SKM-1 treated with dmso at 0.1 percent for 144 hours (cell line): ENCODE data around the gene H3-3A.

Experiments
- DNase-seq: peaks from one replicate; lab custom pipeline; 2025; ENCODE audit not compliant: unreplicated experiment; lab: John Stamatoyannopoulos, UW

Gene H3-3A

GRCh38 chr1:226062558-226063223 lies at the start of gene H3-3A:
H3-3A (plus strand) TSS chr1:226062716; CDS start chr1:226064352, 1,636 bp downstream.
- peak; percentile 98 for DNase-seq

GRCh38 chr1:226017070-226017469 lies 45.4 kb upstream of the H3-3A start:
- no peak for DNase-seq

GRCh38 chr1:226019572-226019971 lies 42.9 kb upstream of the H3-3A start:
- no peak for DNase-seq

- no peak for DNase-seq
These were observed 41.1 kb upstream of the H3-3A start for GRCh38 chr1:226021401-226021800.

GRCh38 chr1:226021801-226022200 lies 40.7 kb upstream of the H3-3A start:
- DNase-seq = no peak

- no peak for DNase-seq
These were observed 38.8 kb upstream of the H3-3A start for GRCh38 chr1:226023735-226024134.

- no peak for DNase-seq
These were observed 35.7 kb upstream of the H3-3A start for GRCh38 chr1:226026833-226027232.

- DNase-seq = no peak
These were observed 34.8 kb upstream of the H3-3A start for GRCh38 chr1:226027538-226028217.

GRCh38 chr1:226029093-226029496 lies 33.4 kb upstream of the H3-3A start:
- DNase-seq = peak; percentile 89

- no peak for DNase-seq
These were observed 32.8 kb upstream of the H3-3A start for GRCh38 chr1:226029568-226030225.

GRCh38 chr1:226033582-226033981 lies 28.9 kb upstream of the H3-3A start:
- peak; percentile 77 for DNase-seq

- DNase-seq = no peak
These were observed 28.5 kb upstream of the H3-3A start for GRCh38 chr1:226033991-226034390.

- peak; percentile 100 for DNase-seq
These were observed 28.0 kb upstream of the H3-3A start for GRCh38 chr1:226034482-226034881.

- no peak for DNase-seq
These were observed 26.6 kb upstream of the H3-3A start for GRCh38 chr1:226035915-226036314.

- DNase-seq = no peak
These were observed 23.9 kb upstream of the H3-3A start for GRCh38 chr1:226038661-226039060.

GRCh38 chr1:226041419-226041818 lies 21.1 kb upstream of the H3-3A start:
- no peak for DNase-seq

- DNase-seq = no peak
These were observed 17.9 kb upstream of the H3-3A start for GRCh38 chr1:226044514-226045101.

GRCh38 chr1:226046240-226046639 lies 16.3 kb upstream of the H3-3A start:
- DNase-seq = no peak

GRCh38 chr1:226047495-226047894 lies 15.0 kb upstream of the H3-3A start:
- DNase-seq = no peak

GRCh38 chr1:226048886-226049285 lies 13.6 kb upstream of the H3-3A start:
- DNase-seq = no peak

GRCh38 chr1:226050133-226050532 lies 12.4 kb upstream of the H3-3A start:
- DNase-seq = no peak

- DNase-seq = peak; percentile 63
These were observed 11.2 kb upstream of the H3-3A start for GRCh38 chr1:226051365-226051764.
